H1 (cell line): Measurements from ENCODE around the gene AADAC. TPM values are rescaled to one million over a fixed set of nuclear protein-coding genes. Genes with fewer than 3 reads are reported as not detected.

ENCODE experiments used
- CTCF ChIA-PET: fragments of 300-600 bp; sonication (Branson Sonifier 250); formaldehyde crosslinking; loops from one replicate; lab custom pipeline; 2021; ENCODE audit not compliant: partially characterized antibody; lab: Charles Lee
- POLR2A ChIA-PET: fragments of 300-600 bp; sonication (Branson Sonifier 250); formaldehyde crosslinking; loops from one replicate; lab custom pipeline; 2021; ENCODE audit warnings: inconsistent platforms; ENCODE audit not compliant: partially characterized antibody; lab: Charles Lee
- DNase-seq, 2 experiments: peaks; one replicate each; pipeline versions ENCODE4 v3.0.0 to v3.0.0-alpha.2; 2010 to 2022; ENCODE audit warnings: low spot score in 2 of 2, low read depth in 1 of 2, mixed read lengths in 1 of 2
- FAIRE-seq: peaks from 2 replicates; lab custom pipeline; 2011; peaks lifted over from hg19 to GRCh38; lab: Jason Lieb, UNC
- H2AFZ ChIP-seq: 2 replicates; pipeline ENCODE4 v1.8.1; 2012; ENCODE audit warnings: low read length, inconsistent platforms
- H2AK5ac ChIP-seq: 2 replicates; pipeline ENCODE4 v1.6.1; 2013; ENCODE audit warnings: low read depth, low read length
- H2BK120ac ChIP-seq: replicated peaks from 2 replicates; pipeline ENCODE3; 2013; ENCODE audit warnings: low read depth, low read length, inconsistent platforms
- H2BK12ac ChIP-seq: 2 replicates; pipeline ENCODE4 v1.6.1; 2013; ENCODE audit warnings: low read depth, low read length
- H2BK15ac ChIP-seq: 2 replicates; pipeline ENCODE4 v1.6.1; 2013; ENCODE audit warnings: low read length
- H2BK20ac ChIP-seq: 2 replicates; pipeline ENCODE4 v1.6.1; 2013; ENCODE audit warnings: low read length
- H2BK5ac ChIP-seq: 2 replicates; pipeline ENCODE4 v1.6.1; 2013; ENCODE audit warnings: low read depth, low read length
- H3K14ac ChIP-seq: 2 replicates; pipeline ENCODE4 v1.6.1; 2013; ENCODE audit warnings: inconsistent platforms; ENCODE audit not compliant: insufficient read length
- H3K18ac ChIP-seq: 2 replicates; pipeline ENCODE4 v1.6.1; 2013; ENCODE audit warnings: low read length; ENCODE audit errors: extremely low read depth
- H3K23ac ChIP-seq: 2 replicates; pipeline ENCODE4 v1.6.1; 2013; ENCODE audit warnings: inconsistent platforms; ENCODE audit not compliant: insufficient read length
- H3K23me2 ChIP-seq: 2 replicates; pipeline ENCODE4 v1.6.1; 2013; ENCODE audit warnings: low read depth, low read length
- H3K27ac ChIP-seq: 2 replicates; pipeline ENCODE4 v1.6.1; 2011; ENCODE audit warnings: low read depth, low read length, inconsistent platforms
- H3K27me3 ChIP-seq, 4 experiments: replicated peaks in 1 of 4; 1 replicate in 1 of 4; 2 replicates in 3 of 4; pipeline versions ENCODE4 v1.6.1 to v1.8.1; 2011 to 2013; ENCODE audit warnings: low read length in 3 of 4, mild to moderate bottlenecking in 3 of 4, inconsistent platforms in 2 of 4, mixed read lengths in 2 of 4, moderate library complexity in 1 of 4; ENCODE audit not compliant: control insufficient read depth in 3 of 4, insufficient read depth in 3 of 4; ENCODE audit errors: extremely low read depth in 1 of 4
- H3K36me3 ChIP-seq, 4 experiments: 2 replicates each; pipeline versions ENCODE4 v1.6.1 to v1.8.1; 2011 to 2013; ENCODE audit warnings: mild to moderate bottlenecking in 4 of 4, low read length in 3 of 4, moderate library complexity in 2 of 4, control low read depth in 1 of 4, inconsistent platforms in 1 of 4; ENCODE audit not compliant: insufficient read depth in 4 of 4, control insufficient read depth in 2 of 4
- H3K4ac ChIP-seq: replicated peaks from 2 replicates; pipeline ENCODE3; 2013; ENCODE audit warnings: low read length, low read depth, mixed read lengths, inconsistent platforms; ENCODE audit not compliant: insufficient read length
- H3K4me1 ChIP-seq, 4 experiments: replicated peaks in 1 of 4; 1 replicate in 1 of 4; 2 replicates in 3 of 4; pipeline versions ENCODE4 v1.6.1 to v1.8.1; 2011 to 2013; ENCODE audit warnings: low read length in 3 of 4, inconsistent platforms in 2 of 4, mixed read lengths in 1 of 4; ENCODE audit not compliant: insufficient read depth in 4 of 4, control insufficient read depth in 3 of 4
- H3K4me2 ChIP-seq, 2 experiments: 2 replicates each; pipeline versions ENCODE4 v1.6.1 to v1.8.1; 2011 to 2013; ENCODE audit warnings: low read depth in 2 of 2, low read length in 2 of 2, control low read depth in 1 of 2, inconsistent platforms in 1 of 2, mild to moderate bottlenecking in 1 of 2; ENCODE audit not compliant: insufficient read depth in 1 of 2
- H3K4me3 ChIP-seq, 4 experiments: fragments of 200-600, 300-600 bp in 1 of 4; sonication (generic), shearing (Covaris generic), sonication (Bioruptor Twin) in 1 of 4; 2 replicates each; pipeline versions ENCODE4 v1.5.1 to v1.8.1; 2011 to 2016; ENCODE audit warnings: low read length in 4 of 4, low read depth in 3 of 4, control low read depth in 2 of 4, inconsistent platforms in 2 of 4, mild to moderate bottlenecking in 2 of 4, mixed read lengths in 1 of 4, moderate library complexity in 1 of 4; ENCODE audit not compliant: insufficient read depth in 2 of 4; ENCODE audit errors: extremely low read depth in 1 of 4
- H3K56ac ChIP-seq: replicated peaks from 2 replicates; pipeline ENCODE3; 2013; ENCODE audit warnings: low read depth, mild to moderate bottlenecking, mixed read lengths, low read length, inconsistent platforms; ENCODE audit not compliant: insufficient read length
- H3K79me1 ChIP-seq: 2 replicates; pipeline ENCODE4 v1.6.1; 2013; ENCODE audit warnings: low read depth, low read length, control low read depth
- H3K79me2 ChIP-seq, 2 experiments: 2 replicates each; pipeline versions ENCODE4 v1.6.1 to v1.8.1; 2012 to 2013; ENCODE audit warnings: low read length in 2 of 2, mild to moderate bottlenecking in 2 of 2, inconsistent platforms in 1 of 2; ENCODE audit not compliant: insufficient read depth in 2 of 2, control insufficient read depth in 1 of 2
- H3K9ac ChIP-seq, 4 experiments: replicated peaks in 1 of 4; 1 replicate in 1 of 4; 2 replicates in 3 of 4; pipeline versions ENCODE4 v1.6.1 to v1.8.1; 2011 to 2013; ENCODE audit warnings: low read depth in 3 of 4, low read length in 3 of 4, control low read depth in 2 of 4, mild to moderate bottlenecking in 2 of 4, moderate library complexity in 2 of 4, inconsistent platforms in 1 of 4; ENCODE audit errors: extremely low read depth in 1 of 4
- H3K9me3 ChIP-seq, 2 experiments: 2 replicates each; pipeline versions ENCODE4 v1.6.1 to v1.8.1; 2012 to 2013; ENCODE audit warnings: mild to moderate bottlenecking in 2 of 2, moderate library complexity in 2 of 2, control low read depth in 1 of 2, inconsistent platforms in 1 of 2, low read depth in 1 of 2, low read length in 1 of 2, mixed read lengths in 1 of 2; ENCODE audit not compliant: insufficient read depth in 2 of 2
- H4K20me1 ChIP-seq, 2 experiments: replicated peaks in 1 of 2; 2 replicates each; pipeline versions ENCODE3 to v1.8.1; 2011 to 2013; ENCODE audit warnings: inconsistent platforms in 2 of 2, low read length in 2 of 2, mild to moderate bottlenecking in 1 of 2; ENCODE audit not compliant: insufficient read depth in 2 of 2, control insufficient read depth in 1 of 2
- H4K5ac ChIP-seq: 2 replicates; pipeline ENCODE4 v1.6.1; 2013; ENCODE audit warnings: low read length, low read depth, mixed read lengths, inconsistent platforms; ENCODE audit not compliant: insufficient read length
- H4K8ac ChIP-seq: 2 replicates; pipeline ENCODE4 v1.8.0; 2013; ENCODE audit warnings: mild to moderate bottlenecking, moderate library complexity, low read length, inconsistent platforms; ENCODE audit not compliant: insufficient read depth; ENCODE audit errors: extremely low read depth
- H4K91ac ChIP-seq: replicated peaks from 2 replicates; pipeline ENCODE3; 2013; ENCODE audit warnings: low read length, mixed read lengths, inconsistent platforms; ENCODE audit not compliant: insufficient read length
- CREB1 ChIP-seq: IDR thresholded peaks from 2 replicates; pipeline ENCODE4 v1.6.1; 2012; ENCODE audit warnings: inconsistent platforms
- RFX5 ChIP-seq: IDR thresholded peaks from 2 replicates; pipeline ENCODE4 v1.6.1; 2011; ENCODE audit warnings: low read depth, low read length, improper control_type of control experiment, borderline replicate concordance
- WGBS, 2 experiments: shearing (Covaris generic) in 1 of 2; methylation state at CpG; one replicate each; pipeline versions ENCODE4 v1.1.6 to v1.1.7; 2013 to 2015; ENCODE audit warnings: low lambda C conversion rate in 2 of 2, mixed read lengths in 2 of 2, inconsistent platforms in 1 of 2, low coverage in 1 of 2, missing lambda C conversion rate in 1 of 2; ENCODE audit not compliant: insufficient replicate concordance in 2 of 2, insufficient coverage in 1 of 2, insufficient read length in 1 of 2; ENCODE audit errors: extremely low coverage in 1 of 2, missing lambda C conversion rate in 1 of 2; 5-methylcytosine and 5-hydroxymethylcytosine counted together
- polyA plus RNA-seq, 7 experiments: library from polyadenylated mRNA; depleted of rRNA in 3 of 7; stranded (reverse) in 5 of 7; unstranded in 2 of 7; fragments of >200 nt in 5 of 7; fragments of 200-250 nt in 2 of 7; gene quantifications; 1 replicate in 5 of 7; 2 replicates in 1 of 7; 4 replicates in 1 of 7; pipeline versions ENCODE4 v1.2.1 to v1.2.3, GENCODE V29; 2011 to 2013; ENCODE audit warnings: missing spikeins in 2 of 7, mixed read lengths in 2 of 7
- total RNA-seq: library from RNA; stranded (reverse); fragmentation: NEBNext Ultra II Directional; extraction: Animal tissue kit (Norgen Biotek cat#: 25700); gene quantifications from 2 replicates; pipeline ENCODE4 v1.2.1, GENCODE V29; 2021

The AADAC gene
- total and polyA plus RNA-seq, 2 of the 8 experiments (the other 6 are each of a cell fraction or from before 2014, with no cell fraction given) = not detected

DNA sequence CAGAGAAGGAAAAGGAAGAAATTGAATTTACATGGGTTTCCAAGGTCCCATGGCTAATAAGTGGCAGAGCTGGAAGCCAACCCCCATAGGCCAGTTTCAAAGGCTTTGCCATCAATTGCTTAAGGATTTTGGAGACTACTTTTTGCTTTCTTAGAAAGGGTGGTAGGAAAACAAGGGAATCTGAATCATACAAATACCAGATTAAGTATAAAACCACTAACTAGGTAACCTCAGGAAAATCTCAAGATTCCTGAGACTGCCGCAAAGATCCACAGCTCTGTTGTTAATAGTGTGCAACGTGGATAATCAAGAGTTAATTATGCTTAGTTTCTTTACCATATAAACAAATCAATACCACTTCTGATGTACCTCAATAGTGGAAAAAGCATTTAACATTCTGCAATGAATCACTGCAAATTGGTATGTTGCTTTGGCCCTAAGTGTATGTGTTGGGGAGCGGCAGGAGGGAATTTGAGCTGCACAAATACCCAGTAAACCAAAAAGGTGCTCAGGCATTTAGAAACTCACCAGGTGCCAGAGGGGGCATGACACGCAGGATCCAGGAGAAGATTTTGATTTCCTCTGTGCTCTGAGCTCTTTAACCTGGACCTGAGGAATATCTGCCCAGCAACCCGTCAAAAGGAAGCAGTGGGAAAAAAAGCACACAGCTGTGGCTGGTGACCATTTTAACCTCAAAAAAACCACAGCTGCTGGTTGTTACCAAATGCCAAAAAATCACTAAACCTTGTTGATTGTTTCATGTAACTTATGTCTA lies 22.0 kb downstream of the AADAC start:
- Histone ChIP-seq H3K23me2 (no peaks in the 10 kb centered on the region), H3K79me1 (no peaks in the 10 kb centered on the region), H3K9ac (no peak overlapping the region; a peak in 1 of 7 replicates), H4K91ac (no peak overlapping the region), H4K8ac (no peak overlapping the region), H3K56ac (no peak overlapping the region), H3K23ac (no peak overlapping the region), H2BK15ac (no peak overlapping the region), H3K4me3 (no peak overlapping the region), H3K4me1 (0 out of 7 replicates have a peak, but pooled peaks cover 0 to 3% (median 0%) of the 10 kb centered on the region in 4 experiments)
- FAIRE-seq = no peak
- CTCF ChIA-PET = interaction anchor here (0.7 to 5.4 kb wide), 19 partner anchors 11 to 830 kb away, joined by 3 to 82 read pairs (median 3); partner anchors contain the start of gene IGSF10
- TF ChIP-seq CREB1 = no peak
- peak; percentile 54; the same call in 1 of the 2 replicates for TF ChIP-seq RFX5
- TF ChIP-seq, all 59 proteins: peak for 1
- Histone ChIP-seq H2BK120ac (no peak overlapping the region), H3K18ac (no peak overlapping the region), H4K20me1 (no peaks in the 10 kb centered on the region), H2BK12ac (no peak overlapping the region), H2AK5ac (no peak overlapping the region), H4K5ac (no peak overlapping the region), H2BK5ac (no peak overlapping the region), H3K4ac (no peak overlapping the region), H3K14ac (no peak overlapping the region), H3K27me3 (no peaks in the 10 kb centered on the region), H3K4me2 (no peak overlapping the region), H3K79me2 (no peaks in the 10 kb centered on the region), H2BK20ac (no peak overlapping the region), H3K36me3 (no peaks in the 10 kb centered on the region), H3K27ac (no peak overlapping the region), H3K9me3 (no peaks in the 10 kb centered on the region), H2AFZ (no peak overlapping the region)
- DNase-seq = no peak
- WGBS, 2 experiments = 74% methylated on average over 5 of the region's 5 CpGs; no CpG with 5 or more reads in 1 of the 2 experiments
- POLR2A ChIA-PET = no interaction called here
